ENCODE measurements around the gene PKD2L1.
"Not testable (repeated sequence)": the region's sequence is repeated elsewhere in the genome, so short reads cannot be mapped to it uniquely, and the experiment has no call there.

PKD2L1 gene

DNA sequence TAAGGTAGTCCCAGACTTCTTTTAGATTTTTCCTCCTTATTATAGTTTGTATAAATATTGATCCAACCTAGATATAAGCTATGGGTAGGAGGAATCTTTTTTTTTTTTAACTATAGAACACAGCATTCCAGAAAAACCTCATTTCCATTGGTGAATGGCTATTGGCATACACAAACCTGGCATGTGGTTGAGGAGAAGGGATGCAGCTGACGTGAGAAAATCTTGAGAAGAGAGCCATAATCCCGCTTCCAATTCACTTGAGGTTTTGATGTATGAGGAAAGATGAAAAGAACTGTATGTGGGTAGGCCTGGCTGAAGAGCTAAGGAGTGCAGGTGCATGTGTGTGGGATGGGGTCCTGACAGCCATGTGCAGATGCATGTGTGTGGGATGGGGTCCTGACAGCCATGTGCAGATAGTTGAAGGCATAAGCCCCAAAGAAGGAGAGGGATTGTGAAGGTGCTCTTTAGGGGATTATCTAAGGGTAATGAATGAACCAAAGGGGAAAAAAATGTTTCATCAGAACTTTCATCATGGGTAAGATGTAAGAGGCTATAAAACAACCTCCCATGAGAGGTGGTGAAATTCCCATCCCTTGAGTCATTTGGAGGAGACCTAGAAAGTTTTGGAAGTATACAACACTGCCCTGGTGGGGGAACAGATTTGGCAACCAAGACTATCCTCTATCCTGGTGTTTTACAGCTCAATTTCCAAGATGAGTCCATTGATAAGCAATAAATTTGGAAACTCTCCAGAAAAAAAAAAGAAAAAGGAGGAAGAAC lies 3.8 kb upstream of the PKD2L1 start:
- DNase-seq (ENCODE audit: low read depth in 2 of 2) = no peak

DNA sequence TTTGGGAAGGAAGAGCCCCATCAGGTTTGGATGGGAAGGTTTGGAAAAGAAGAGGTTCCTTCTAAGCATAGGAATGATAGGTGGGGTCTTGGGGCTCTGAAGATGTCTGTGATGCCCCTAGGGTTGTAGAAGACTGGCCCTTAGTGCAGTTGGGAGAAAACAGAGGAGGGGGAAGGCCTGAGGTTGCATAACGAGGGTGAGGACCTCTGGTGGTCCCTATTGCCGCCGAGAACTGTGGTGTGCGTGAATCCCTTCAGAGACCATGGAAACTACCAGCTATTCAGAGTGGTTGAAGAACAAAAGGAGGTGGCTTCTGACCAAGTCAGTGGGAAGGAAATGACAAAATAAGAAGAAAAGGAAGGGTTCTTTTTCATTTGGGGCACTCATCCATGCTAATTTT lies 3.1 kb upstream of the PKD2L1 start:
- DNase-seq (ENCODE audit: low read depth in 2 of 2) = no peak

DNA sequence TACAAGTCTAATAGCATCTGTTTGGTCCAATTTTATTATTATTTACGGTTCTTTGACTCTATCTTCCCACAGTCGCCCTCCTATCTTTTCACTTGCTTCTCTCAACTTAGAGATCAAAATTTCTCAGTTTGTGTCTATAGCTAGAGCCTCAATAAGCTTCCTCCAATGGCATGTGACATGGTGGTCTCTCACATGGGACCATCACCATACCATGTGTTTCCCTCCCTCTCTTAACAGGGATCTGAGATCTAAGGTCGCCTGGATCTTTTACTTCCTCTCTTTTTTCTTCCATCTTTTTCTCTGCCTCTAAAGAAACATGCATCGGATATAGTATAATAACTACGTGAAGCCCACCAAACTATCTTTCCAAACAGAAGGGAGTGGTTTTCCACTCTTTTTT lies 1.8 kb downstream of the PKD2L1 start:
- DNase-seq (ENCODE audit: low read depth in 2 of 2) = no peak

DNA sequence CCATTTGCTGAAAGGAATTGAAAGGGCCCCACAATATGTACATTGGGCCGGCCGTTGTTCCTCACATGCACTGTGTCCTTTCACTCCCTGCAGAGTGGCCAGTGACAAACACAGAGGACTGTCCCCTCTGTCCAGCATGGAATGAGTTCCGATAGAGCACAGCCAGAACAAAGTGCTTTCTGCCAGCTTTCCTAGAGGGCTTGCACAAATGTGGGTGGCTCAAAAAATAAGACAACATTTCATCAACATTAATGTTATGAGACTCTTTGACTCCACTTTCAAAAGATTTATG lies 2.4 kb downstream of the PKD2L1 start:
- DNase-seq (ENCODE audit: low read depth in 2 of 2) = no peak

DNA sequence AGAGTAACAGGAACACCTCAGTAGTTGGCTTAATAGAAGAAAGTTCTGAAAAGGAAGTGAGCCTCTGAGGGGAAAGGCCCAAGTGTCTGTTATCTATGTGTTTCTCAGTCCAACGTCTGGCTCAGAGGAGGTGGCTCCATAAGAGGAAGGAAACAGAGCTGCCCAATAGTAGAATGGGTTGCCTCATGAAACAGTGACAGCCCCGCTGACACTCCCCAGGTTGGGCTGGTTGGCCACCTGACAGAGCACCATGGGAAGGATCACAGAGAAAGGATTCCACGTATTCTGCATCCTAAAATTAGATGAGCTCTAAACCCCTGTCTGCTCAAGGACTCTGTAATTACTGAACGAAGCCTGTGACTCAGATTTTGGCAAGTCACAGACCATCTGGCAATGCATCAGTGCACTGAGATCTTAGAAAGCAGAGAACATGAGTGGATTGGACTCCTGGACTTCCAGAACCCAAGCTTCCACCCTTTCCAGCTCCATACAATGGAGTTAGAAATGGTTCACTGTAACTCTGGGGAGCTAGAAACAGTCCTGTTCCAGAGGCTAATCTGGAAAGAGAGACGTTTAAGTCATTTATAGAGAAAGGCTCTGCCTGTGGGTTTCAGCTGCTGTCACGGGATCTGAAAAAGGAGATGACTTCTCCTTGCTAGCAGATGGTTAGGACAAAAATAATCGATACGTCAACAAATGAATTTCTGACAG lies 2.9 kb downstream of the PKD2L1 start:
- DNase-seq (ENCODE audit: low read depth in 2 of 2) = no peak

DNA sequence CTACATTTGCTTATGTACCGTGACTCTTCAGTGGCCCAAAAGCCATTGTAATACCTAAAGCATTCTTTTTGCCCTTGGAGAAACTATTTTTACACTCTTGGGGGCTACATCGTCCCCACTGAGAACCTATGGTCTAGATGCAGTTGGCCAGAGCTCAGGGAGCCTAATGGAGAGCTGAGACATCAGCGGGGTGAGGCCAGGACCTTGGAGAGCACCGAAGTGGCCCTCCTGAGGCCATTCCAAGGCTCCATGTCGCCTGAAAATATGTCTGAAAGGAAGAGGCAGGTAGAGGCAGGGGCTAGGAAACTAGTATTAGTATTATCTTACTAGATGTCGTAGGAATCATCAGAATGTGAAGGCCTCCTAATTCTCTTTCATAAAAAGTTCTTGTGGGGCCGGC lies 4.9 kb downstream of the PKD2L1 start:
- DNase-seq (ENCODE audit: low read depth in 2 of 2) = no peak

DNA sequence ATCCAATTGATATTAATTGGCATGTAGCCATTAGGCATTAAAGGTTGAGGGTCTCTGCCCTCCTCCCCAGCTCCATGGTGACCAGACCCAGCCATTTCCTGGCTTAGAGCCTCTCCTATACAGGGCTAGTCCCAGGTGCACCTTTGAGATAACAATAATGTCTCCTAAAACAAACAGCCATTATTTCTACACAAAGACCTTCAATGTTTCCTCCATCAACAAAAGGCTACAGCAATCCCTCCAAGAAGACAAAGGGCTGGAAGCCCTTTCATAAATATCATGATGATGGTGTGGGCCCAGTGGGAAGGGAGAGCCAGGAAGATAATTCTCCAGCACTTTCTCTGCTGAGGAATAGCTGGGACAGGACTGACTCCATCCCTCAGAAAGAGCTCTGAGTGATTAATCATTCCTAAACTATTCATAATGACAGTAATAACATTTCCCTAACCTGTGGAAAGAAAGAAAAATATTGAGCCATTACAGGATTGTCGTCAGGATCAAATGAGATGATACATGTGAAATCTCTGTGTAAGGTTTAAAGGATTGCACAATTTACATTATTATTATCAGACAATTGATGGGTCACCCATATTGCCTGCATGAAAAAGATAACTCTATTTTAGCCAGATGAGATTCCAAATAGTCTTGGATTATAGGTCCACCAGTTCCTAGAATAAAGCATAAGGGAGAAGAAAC lies 10.2 kb downstream of the PKD2L1 start:
- DNase-seq (ENCODE audit: low read depth in 2 of 2) = no peak

DNA sequence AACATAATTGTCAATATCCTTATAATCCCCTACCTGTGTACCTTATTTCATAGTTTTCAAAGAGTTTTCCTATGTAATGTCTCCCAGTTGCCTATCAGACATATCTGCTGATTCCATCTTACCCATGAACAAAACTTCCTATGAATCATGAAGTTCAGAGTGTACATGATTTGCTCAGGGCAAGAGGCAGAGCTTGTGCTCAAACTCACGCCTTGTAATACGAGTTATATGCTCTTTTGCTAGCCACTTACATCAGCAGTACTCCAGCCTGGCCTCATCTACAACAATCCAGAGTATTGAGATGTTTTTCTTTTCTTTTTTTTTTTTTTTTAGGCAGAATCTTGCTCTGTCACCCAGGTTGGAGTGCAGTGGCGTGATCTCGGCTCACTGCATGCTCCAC lies 11.8 kb downstream of the PKD2L1 start:
- DNase-seq (ENCODE audit: low read depth in 2 of 2) = no peak

DNA sequence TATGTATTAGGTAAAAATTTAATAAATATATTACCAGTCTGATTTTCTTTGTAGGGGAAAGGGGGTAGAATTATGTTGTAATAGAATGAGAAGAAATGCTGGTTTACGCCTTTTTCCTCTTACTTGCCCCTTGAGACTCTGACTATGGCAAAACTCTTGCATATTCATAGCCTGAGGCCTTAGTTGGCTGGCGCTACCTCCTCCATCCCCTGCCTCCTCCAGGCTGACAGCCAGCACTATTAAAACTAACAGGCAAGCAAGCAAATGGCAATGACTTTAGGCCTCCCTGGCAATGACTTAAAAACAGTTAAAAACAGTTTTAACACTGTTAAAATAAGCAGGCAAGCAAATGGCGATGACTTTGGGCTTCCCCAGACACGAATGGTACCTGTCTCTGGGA lies 14.4 kb downstream of the PKD2L1 start:
- DNase-seq (ENCODE audit: low read depth in 2 of 2) = no peak

DNA sequence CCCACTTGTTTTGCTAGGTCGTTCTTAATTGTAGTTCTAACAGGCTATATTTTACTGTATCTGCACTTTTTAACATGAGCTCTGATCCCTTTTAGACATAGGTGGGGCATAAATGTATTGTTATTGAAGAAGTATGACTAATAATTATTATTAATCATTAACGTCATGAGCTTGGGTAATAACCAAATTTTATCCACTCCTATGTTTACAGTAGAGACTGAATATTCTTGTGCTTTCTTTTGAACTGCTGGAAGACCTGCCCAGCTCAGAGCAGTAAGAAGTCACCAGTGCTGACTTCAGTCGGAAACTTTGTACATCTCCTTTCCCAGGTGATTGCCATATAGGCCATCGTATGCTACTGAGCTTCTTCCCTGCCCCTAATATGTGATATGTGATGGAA lies 18.7 kb downstream of the PKD2L1 start:
- DNase-seq (ENCODE audit: low read depth in 2 of 2) = no peak

DNA sequence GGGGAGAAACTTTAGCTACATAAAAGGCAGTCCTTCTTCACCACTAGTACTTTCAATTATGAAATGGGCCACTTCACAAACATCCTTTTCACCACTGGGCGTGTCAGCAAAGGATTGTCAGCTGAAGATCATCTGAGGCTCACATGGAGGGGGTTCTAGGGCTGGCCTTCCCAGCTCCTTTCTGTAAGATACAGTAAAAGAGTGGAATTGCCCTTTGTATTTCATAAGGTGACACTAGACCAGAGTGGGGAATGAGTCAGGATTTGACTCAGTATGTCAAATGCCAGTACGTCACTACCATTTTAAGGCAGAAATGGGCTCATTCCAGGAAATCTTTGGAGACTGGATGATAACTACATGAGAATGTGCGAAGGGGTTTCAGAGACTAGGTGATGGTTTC lies 22.3 kb downstream of the PKD2L1 start:
- DNase-seq (ENCODE audit: low read depth in 2 of 2) = no peak

DNA sequence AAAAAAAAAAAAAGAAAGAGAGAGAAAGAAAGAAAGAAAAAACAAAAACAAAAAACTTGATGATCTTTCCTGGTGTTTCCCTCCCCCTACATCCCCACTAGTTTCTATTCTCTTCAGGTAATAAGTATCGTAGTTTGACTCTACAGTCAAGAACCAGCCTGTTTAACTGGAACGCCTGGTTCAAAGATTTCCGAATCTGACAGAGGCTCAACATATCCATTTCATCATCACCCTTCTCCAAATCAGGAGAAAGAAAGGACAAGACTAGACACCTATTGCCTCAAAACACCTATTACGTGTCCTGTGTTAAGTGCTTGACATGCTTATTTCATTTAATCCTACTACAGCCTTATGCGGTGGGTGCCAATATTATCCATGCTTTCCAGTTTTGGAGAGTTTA lies 23.2 kb downstream of the PKD2L1 start:
- no peak for DNase-seq (ENCODE audit: low read depth in 2 of 2)

DNA sequence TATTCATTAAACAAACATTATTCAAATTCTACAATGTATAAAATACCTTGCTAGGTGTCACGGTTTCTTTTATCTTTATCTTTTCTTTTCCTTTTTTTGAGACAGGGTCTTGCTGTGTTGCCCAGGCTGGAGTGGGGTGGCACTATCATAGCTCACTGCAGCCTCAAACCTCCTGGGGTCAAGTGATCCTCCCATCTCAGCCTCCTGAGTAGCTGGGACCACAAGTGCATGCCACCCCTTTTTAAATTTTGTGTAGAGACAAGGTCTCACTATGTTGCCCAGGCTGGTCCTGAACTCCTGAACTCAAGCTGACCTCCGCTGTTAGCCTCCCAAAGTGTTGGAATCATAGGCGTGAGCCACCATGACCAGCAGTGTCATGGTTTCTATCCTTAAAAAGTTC lies 25.6 kb downstream of the PKD2L1 start:
- no peak for DNase-seq (ENCODE audit: low read depth in 2 of 2)

DNA sequence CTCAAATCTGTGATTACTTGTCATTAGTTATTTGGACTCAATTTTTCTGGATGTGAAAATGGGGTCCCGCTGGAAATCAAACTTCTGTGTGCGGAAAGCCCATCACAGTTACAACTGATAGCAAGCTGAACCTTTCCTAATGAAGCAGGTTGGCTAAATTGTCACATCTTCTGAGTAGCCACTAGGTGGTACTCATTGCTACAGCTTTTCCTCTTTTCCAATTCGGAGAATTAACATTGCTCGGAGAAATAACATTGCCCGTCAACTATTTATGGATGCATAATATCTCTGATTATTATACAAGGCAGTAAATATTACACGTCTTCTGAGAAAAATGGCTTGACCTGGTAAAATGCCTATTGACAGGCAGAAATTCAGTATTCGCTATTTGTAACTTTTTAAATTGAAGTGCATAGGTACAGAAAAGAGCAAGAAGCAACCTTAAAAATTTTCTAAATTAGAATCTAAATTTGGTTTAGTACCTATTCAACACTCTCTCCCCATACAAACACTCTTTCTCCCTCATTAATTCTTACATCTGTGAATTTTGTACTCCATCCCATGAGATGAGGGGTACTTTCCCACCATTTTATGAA lies 26.2 kb downstream of the PKD2L1 start:
- DNase-seq (ENCODE audit: low read depth in 2 of 2) = no peak

DNA sequence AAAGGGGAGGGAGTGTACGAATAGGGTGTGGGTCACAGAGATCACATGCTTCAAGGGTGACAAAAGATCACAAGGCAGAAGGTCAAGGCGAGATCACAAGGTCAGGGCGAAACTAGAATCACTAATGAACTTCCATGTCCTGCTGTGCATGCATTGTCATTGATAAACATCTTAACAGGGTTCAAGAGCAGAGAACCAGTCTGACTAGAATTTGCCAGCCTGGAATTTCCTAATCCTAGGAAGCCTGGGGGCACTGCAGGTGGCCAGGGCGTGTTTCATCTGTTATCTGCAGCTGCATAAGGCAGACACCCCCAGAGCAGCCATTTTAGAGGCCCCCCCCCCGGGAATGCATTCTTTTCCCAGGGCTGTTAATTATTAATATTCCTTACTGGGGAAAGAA lies 28.9 kb downstream of the PKD2L1 start:
- not testable (repeated sequence) for DNase-seq (ENCODE audit: low read depth in 2 of 2)

DNA sequence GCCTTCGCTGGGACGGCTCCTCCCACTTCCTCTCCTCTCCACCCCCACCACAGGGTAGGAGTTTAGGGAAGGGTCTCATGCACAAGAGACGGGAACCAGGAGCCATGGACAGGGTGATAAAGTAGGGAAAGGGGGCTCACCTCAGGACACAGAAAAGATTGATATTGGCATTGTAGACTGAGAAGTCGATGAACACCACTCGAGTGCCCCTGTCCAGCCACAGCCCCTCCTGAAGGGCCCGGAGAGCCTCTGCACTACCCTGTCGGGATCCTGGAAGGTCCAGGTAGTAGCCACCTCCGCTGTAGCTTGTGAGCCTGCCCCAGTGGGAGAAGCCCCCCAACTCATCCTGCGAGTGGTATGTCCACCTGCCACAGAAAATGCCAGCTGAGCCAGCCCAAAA lies 32.8 kb downstream of the PKD2L1 start:
- no peak for DNase-seq (ENCODE audit: low read depth in 2 of 2)

DNA sequence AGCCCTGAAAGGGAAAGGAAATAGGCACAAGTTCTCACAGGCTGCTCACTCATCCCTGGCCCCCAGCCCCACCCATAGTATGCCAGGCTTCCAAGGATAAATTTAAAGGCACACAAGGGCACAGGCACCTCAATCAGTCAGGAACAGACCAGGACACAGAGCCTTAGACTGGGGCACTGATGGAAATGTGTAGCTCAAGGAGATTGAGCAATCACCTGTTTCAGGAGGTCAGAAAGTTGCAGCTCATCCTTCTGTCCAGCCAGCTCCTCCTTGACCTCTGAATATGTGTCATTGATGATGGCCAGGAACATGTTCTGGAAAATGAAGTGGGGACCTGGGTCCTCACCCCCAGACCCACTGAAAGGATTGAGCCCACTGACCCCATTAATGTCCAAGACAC lies 37.0 kb downstream of the PKD2L1 start:
- no peak for DNase-seq (ENCODE audit: low read depth in 2 of 2)

DNA sequence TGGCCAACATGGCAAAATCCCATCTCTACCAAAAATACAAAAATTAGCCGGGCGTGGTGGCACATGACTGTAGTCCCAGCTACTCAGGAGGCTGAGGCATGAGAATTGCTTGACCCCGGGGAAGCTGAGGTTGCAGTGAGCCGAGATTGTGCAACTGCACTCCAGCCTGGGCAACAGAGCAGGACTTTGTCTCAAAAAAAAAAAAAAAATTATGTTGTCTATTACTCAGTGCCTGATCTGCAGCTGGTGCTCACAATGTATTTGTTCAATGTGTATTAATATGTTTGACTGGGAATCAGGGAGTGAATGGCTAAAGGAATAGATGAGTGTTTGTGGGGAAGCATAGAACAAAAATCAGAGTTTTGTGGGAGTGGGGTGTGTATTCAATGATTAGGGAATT lies 37.7 kb downstream of the PKD2L1 start:
- not testable (repeated sequence) for DNase-seq (ENCODE audit: low read depth in 2 of 2)

DNA sequence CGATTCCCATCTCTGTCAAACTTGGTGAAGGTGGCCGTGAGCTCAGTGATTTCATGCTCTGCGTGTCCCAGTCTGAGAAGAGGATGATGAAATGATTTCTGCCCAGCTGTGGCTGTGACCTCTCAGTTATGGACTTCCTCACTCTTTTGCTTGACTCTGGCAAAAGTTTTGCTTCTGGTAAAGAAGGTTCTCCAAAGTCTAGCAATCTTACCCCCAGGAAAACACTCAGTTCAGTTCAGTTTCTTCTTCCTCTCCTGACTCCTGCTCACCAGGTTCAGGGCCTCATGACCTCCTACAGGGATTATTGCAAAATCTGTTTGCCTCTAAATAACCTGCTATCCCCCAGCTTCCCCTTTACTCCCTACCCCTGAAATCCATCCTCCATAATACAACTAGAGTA lies 38.7 kb downstream of the PKD2L1 start:
- no peak for DNase-seq (ENCODE audit: low read depth in 2 of 2)

DNA sequence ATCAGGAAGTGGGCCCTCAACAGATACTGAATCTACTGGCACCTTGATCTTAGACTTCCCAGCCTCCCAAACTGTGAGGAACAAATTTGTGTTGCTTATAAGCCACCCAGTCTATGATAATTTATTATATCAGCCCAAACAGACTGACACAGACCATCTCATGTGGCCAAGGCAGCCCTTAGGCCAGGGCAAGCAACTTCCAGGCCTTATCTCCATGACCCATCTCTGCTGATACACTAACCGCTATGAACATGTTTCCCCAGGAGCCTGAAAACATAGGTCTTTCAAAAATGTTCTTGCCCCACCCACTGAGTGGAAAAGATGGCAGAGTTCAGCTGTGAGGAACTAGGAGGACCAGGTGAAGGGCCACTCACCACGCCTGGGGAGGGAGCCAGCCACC lies 40.4 kb downstream of the PKD2L1 start:
- DNase-seq (ENCODE audit: low read depth in 2 of 2) = no peak

DNA sequence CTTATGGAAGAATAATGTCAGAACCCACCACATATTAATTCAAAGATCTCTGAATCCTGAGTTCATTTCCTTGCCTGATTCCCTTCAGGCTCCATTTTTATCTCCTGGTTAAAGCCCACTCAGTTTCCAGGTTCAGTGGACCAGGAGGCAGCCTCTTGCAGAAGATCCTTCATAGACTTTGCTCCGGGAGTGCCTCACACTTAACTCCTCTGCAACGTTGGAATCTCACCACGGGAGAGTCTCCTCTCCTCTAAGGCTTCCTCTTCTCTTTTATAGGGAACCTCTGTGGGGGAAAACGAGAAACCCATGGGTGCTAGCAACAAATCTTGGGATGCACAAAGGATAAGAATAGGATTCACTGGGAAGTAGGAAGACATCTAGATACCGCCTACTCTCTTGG lies 41.8 kb downstream of the PKD2L1 start:
- no peak for DNase-seq (ENCODE audit: low read depth in 2 of 2)

DNA sequence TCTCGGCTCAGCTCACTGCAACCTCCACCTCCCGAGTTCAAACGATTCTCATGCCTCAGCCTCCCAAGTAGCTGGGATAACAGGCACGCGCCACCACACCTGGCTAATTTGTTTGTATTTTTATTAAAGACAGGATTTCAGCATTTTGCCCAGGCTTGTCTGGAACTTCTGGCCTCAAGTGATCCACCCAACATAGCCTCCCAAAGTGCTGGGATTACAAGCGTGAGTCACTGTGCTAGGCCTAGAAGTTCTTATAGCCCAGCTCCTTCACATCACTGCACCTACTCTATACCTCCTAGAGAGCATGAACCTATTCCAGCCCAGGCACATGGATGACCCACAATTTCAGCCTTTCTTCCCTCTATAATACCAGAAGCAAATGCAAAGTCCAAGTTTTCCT lies 42.3 kb downstream of the PKD2L1 start:
- no peak for DNase-seq (ENCODE audit: low read depth in 2 of 2)

Measured in stimulated activated CD4-positive, alpha-beta T cell treated with anti-CD3 and anti-CD28 coated beads, Interleukin-1b, Interleukin-23, amount 100 ng/mL, for 4 hours (primary cell).